WERI-Rb-1 (cell line): ENCODE results near the gene VAV2.

ENCODE experiments used
- DNase-seq: peaks from one replicate; pipeline ENCODE4 v3.0.0-alpha.2; 2020
- H3K27ac ChIP-seq: fragments of 250-450 bp; sonication (Bioruptor Pico); 2 replicates; pipeline ENCODE4 v1.5.1; 2020; ENCODE audit warnings: mild to moderate bottlenecking, moderate library complexity
- H3K27me3 ChIP-seq: fragments of 250-450 bp; sonication (Bioruptor Pico); 2 replicates; pipeline ENCODE4 v1.5.1; 2021; ENCODE audit warnings: mild to moderate bottlenecking, low read depth, moderate library complexity; ENCODE audit not compliant: insufficient read depth, severe bottlenecking
- H3K36me3 ChIP-seq: fragments of 250-450 bp; sonication (Bioruptor Pico); 2 replicates; pipeline ENCODE4 v1.5.1; 2020; ENCODE audit warnings: mild to moderate bottlenecking, moderate library complexity
- H3K4me3 ChIP-seq: 2 replicates; pipeline ENCODE4 v1.5.1; 2011; ENCODE audit warnings: low read depth, mild to moderate bottlenecking, control low read depth, low read length
- H3K9me3 ChIP-seq: fragments of 250-450 bp; sonication (Bioruptor Pico); 2 replicates; pipeline ENCODE4 v1.5.1; 2021; ENCODE audit warnings: mild to moderate bottlenecking, moderate library complexity; ENCODE audit not compliant: severe bottlenecking
- CTCF ChIP-seq: IDR thresholded peaks from 2 replicates; pipeline ENCODE4 v1.5.1; 2011; ENCODE audit warnings: low read depth, mild to moderate bottlenecking, control low read depth, inconsistent platforms, low read length

Gene VAV2

GRCh38 chr9:134032456-134033222 is 40.5 kb upstream of the VAV2 start:
- Histone ChIP-seq H3K27ac (no peak overlapping the region), H3K9me3 (no peaks in the 10 kb centered on the region), H3K4me3 (no peak overlapping the region), H3K36me3 (peaks cover 76% of the 10 kb centered on the region), H3K27me3 (no peaks in the 10 kb centered on the region)
- no peak for DNase-seq
- TF ChIP-seq CTCF = no peak

GRCh38 chr9:134031783-134032182 is 39.7 kb upstream of the VAV2 start:
- Histone ChIP-seq H3K27me3 (no peaks in the 10 kb centered on the region), H3K9me3 (no peaks in the 10 kb centered on the region), H3K36me3 (peaks cover 76% of the 10 kb centered on the region), H3K4me3 (no peak overlapping the region), H3K27ac (no peak overlapping the region; the same call in 1 of the 2 replicates)
- TF ChIP-seq CTCF = no peak
- DNase-seq = no peak

- no peaks in the 10 kb centered on the region for H3K27me3 ChIP-seq
- no peak overlapping the region for H3K4me3 ChIP-seq
- DNase-seq = no peak
- peaks cover 74% of the 10 kb centered on the region for H3K36me3 ChIP-seq
- H3K27ac ChIP-seq = peak overlapping the region; percentile 3; the same call in 1 of the 2 replicates
- H3K9me3 ChIP-seq = no peaks in the 10 kb centered on the region
- no peak for TF ChIP-seq CTCF
Measured at GRCh38 chr9:134030821-134031470, 38.8 kb upstream of the VAV2 start.

- DNase-seq = peak; percentile 80
- peaks cover 60% of the 10 kb centered on the region for H3K36me3 ChIP-seq
- no peaks in the 10 kb centered on the region for H3K9me3 ChIP-seq
- peak overlapping the region; percentile 82 for H3K27ac ChIP-seq
- no peaks in the 10 kb centered on the region for H3K27me3 ChIP-seq
- TF ChIP-seq CTCF = no peak
- 0 out of 2 replicates have a peak overlapping the region, but pooled peaks have one; percentile 8 for H3K4me3 ChIP-seq
Measured at GRCh38 chr9:134029248-134030226, 37.4 kb upstream of the VAV2 start.

- no peak overlapping the region for H3K4me3 ChIP-seq
- peak; percentile 53 for DNase-seq
- TF ChIP-seq CTCF = no peak
- H3K27me3 ChIP-seq = no peaks in the 10 kb centered on the region
- H3K27ac ChIP-seq = peak overlapping the region; percentile 82
- H3K36me3 ChIP-seq = peaks cover 52% of the 10 kb centered on the region
- H3K9me3 ChIP-seq = no peaks in the 10 kb centered on the region
Measured at GRCh38 chr9:134028575-134029247, 36.6 kb upstream of the VAV2 start.
